ENCODE data around the gene RABGAP1L.
A peak's percentile ranks its signal among the peaks of the same experiment; 100 is the strongest.

GRCh38 chr1:174982971-174983689 is 823.8 kb downstream of the RABGAP1L start:
- TF ChIP-seq CTCF (IDR thresholded peaks at IDR 0.05; ENCODE audit: insufficient read depth, low read length, poor library complexity, severe bottlenecking) (peak; percentile 75), EZH2phosphoT487 (conservative IDR thresholded peaks at IDR 0.05; ENCODE audit: low read length) (no peak)
